Fibroblast of lung (primary cell): Measurements from ENCODE around the gene APOL2. TPM values are rescaled to one million over a fixed set of nuclear protein-coding genes. Genes with fewer than 3 reads are reported as not detected.

Experiments used
- DNase-seq, 2 donors: peaks; one replicate each; pipeline versions ENCODE4 v3.0.0 to v3.0.0-alpha.2; 2010; ENCODE audit warnings: low read depth in 2 of 2
- H2AFZ ChIP-seq: 2 replicates; pipeline ENCODE4 v1.5.1; 2012; ENCODE audit warnings: low read length, control low read depth, inconsistent platforms
- H3K27ac ChIP-seq: 2 replicates; pipeline ENCODE4 v1.5.1; 2011; ENCODE audit warnings: low read length, control low read depth; ENCODE audit not compliant: insufficient read depth
- H3K27me3 ChIP-seq: 2 replicates; pipeline ENCODE4 v1.5.1; 2011; ENCODE audit warnings: mild to moderate bottlenecking, low read length; ENCODE audit not compliant: control insufficient read depth, insufficient read depth
- H3K36me3 ChIP-seq: 2 replicates; pipeline ENCODE4 v1.5.1; 2011; ENCODE audit warnings: low read length; ENCODE audit not compliant: control insufficient read depth, insufficient read depth
- H3K4me1 ChIP-seq: 2 replicates; pipeline ENCODE4 v1.5.1; 2011; ENCODE audit warnings: low read length; ENCODE audit not compliant: control insufficient read depth, insufficient read depth; ENCODE audit errors: extremely low read depth
- H3K4me2 ChIP-seq: 2 replicates; pipeline ENCODE4 v1.5.1; 2011; ENCODE audit warnings: low read length, control low read depth; ENCODE audit not compliant: insufficient read depth; ENCODE audit errors: extremely low read depth
- H3K4me3 ChIP-seq, 4 experiments: fragments of 200-600 bp in 1 of 4; sonication (generic) in 1 of 4; replicated peaks in 1 of 4; 2 replicates each; pipeline ENCODE4 v1.5.1; 2011 to 2016; ENCODE audit warnings: low read length in 4 of 4, low read depth in 3 of 4, mild to moderate bottlenecking in 3 of 4, control low read depth in 2 of 4, inconsistent platforms in 1 of 4, mixed read lengths in 1 of 4; ENCODE audit not compliant: insufficient read depth in 1 of 4; ENCODE audit errors: control extremely low read depth in 1 of 4
- H3K79me2 ChIP-seq: 2 replicates; pipeline ENCODE4 v1.5.1; 2012; ENCODE audit warnings: mild to moderate bottlenecking, low read length, inconsistent platforms; ENCODE audit not compliant: control insufficient read depth, insufficient read depth
- H3K9ac ChIP-seq: 2 replicates; pipeline ENCODE4 v1.5.1; 2011; ENCODE audit warnings: mild to moderate bottlenecking, low read length, control low read depth; ENCODE audit not compliant: insufficient read depth
- H3K9me3 ChIP-seq: 2 replicates; pipeline ENCODE4 v1.5.1; 2012; ENCODE audit warnings: low read depth, low read length; ENCODE audit not compliant: control insufficient read depth, insufficient read depth
- H4K20me1 ChIP-seq: 2 replicates; pipeline ENCODE4 v1.5.1; 2011; ENCODE audit warnings: low read length; ENCODE audit not compliant: control insufficient read depth, insufficient read depth; ENCODE audit errors: extremely low read depth
- CTCF ChIP-seq, 2 donors: IDR thresholded peaks in 1 of 2; conservative IDR thresholded peaks in 1 of 2; 1 replicate in 1 of 2; 2 replicates in 1 of 2; pipeline ENCODE4 v1.5.1; 2011 to 2012; ENCODE audit warnings: low read length in 2 of 2, control low read depth in 1 of 2, inconsistent platforms in 1 of 2, low read depth in 1 of 2, mild to moderate bottlenecking in 1 of 2
- EZH2 ChIP-seq: IDR thresholded peaks from 2 replicates; pipeline ENCODE4 v1.5.1; 2012; ENCODE audit warnings: low read length, control low read depth, mild to moderate bottlenecking; ENCODE audit errors: missing control alignments
- polyA plus RNA-seq, 2 donors: library from polyadenylated mRNA; depleted of rRNA in 1 of 2; stranded (reverse) in 1 of 2; unstranded in 1 of 2; fragments of >200 nt; gene quantifications; 2 replicates each; pipeline ENCODE4 v1.2.1, GENCODE V29; 2011 to 2012; ENCODE audit warnings: missing spikeins in 1 of 2
- total RNA-seq: library from RNA; depleted of rRNA; stranded (reverse); fragments of >200 nt; gene quantifications from 2 replicates; pipeline ENCODE4 v1.2.1, GENCODE V29; 2014

Gene APOL2
- total and polyA plus RNA-seq, 2 donors (not counting 1 experiment from before 2014, with no cell fraction given): 38.0 to 49.5 TPM

- H2AFZ ChIP-seq: no peak overlapping the region
- no peak overlapping the region for H3K4me3 ChIP-seq
- no peaks in the 10 kb centered on the region for H3K9me3 ChIP-seq
- TF ChIP-seq CTCF (conservative IDR thresholded peaks at IDR 0.05 in 1 of 2, IDR thresholded peaks at IDR 0.05 in 1 of 2; ENCODE audit: low read depth in 1 of 2, low read length in 2 of 2) (no peak), EZH2 (no peak)
- no peak overlapping the region for H3K9ac ChIP-seq
- peaks cover 7% of the 10 kb centered on the region for H3K79me2 ChIP-seq
- no peak overlapping the region for H3K4me2 ChIP-seq
- DNase-seq: no peak
- no peaks in the 10 kb centered on the region for H4K20me1 ChIP-seq
- H3K27ac ChIP-seq: no peak overlapping the region
- H3K36me3 ChIP-seq: peaks cover 54% of the 10 kb centered on the region
- no peaks in the 10 kb centered on the region for H3K27me3 ChIP-seq
- H3K4me1 ChIP-seq: peaks cover 5% of the 10 kb centered on the region
Observed at GRCh38 chr22:36281781-36282327, 42.5 kb upstream of the APOL2 start.

DNA sequence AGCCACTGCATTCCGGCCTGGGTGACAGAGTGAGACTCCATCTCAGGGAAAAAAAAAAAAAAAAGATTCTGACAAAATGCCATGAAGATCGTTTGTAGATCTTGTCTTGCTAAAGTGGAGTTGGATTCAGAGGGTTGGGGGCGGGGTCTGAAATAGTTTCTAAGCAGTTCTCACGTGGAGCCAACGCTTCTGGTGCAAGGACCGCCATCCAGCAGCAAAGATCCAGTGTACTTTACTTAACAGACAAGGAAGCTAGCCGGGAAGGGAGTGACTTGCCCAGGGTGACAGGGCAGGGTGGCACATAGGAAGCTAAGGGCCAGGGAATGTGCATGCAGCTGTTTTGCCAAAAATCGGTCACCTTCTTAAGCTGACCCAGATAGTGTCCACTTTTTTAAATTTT lies 41.1 kb upstream of the APOL2 start:
- H3K36me3 ChIP-seq: peaks cover 40% of the 10 kb centered on the region
- no peak overlapping the region for H3K9ac ChIP-seq
- no peak overlapping the region for H3K27ac ChIP-seq
- H3K4me1 ChIP-seq: no peaks in the 10 kb centered on the region
- H2AFZ ChIP-seq: no peak overlapping the region
- H3K4me3 ChIP-seq: no peak overlapping the region
- TF ChIP-seq EZH2 (no peak), CTCF (conservative IDR thresholded peaks at IDR 0.05 in 1 of 2, IDR thresholded peaks at IDR 0.05 in 1 of 2; ENCODE audit: low read depth in 1 of 2, low read length in 2 of 2) (no peak)
- DNase-seq: no peak
- H3K27me3 ChIP-seq: no peaks in the 10 kb centered on the region
- H3K79me2 ChIP-seq: no peaks in the 10 kb centered on the region
- no peaks in the 10 kb centered on the region for H3K9me3 ChIP-seq
- H3K4me2 ChIP-seq: no peak overlapping the region
- no peaks in the 10 kb centered on the region for H4K20me1 ChIP-seq

- DNase-seq: peak in 1 of 2 donors; percentile 40
- no peak overlapping the region for H3K4me2 ChIP-seq
- no peaks in the 10 kb centered on the region for H3K9me3 ChIP-seq
- H3K36me3 ChIP-seq: peaks cover 30% of the 10 kb centered on the region
- no peak overlapping the region for H3K9ac ChIP-seq
- H4K20me1 ChIP-seq: no peaks in the 10 kb centered on the region
- no peak overlapping the region for H3K27ac ChIP-seq
- H3K4me3 ChIP-seq: no peak overlapping the region
- H3K4me1 ChIP-seq: no peaks in the 10 kb centered on the region
- no peaks in the 10 kb centered on the region for H3K27me3 ChIP-seq
- H2AFZ ChIP-seq: no peak overlapping the region
- no peaks in the 10 kb centered on the region for H3K79me2 ChIP-seq
- TF ChIP-seq EZH2 (no peak), CTCF (conservative IDR thresholded peaks at IDR 0.05 in 1 of 2, IDR thresholded peaks at IDR 0.05 in 1 of 2; ENCODE audit: low read depth in 1 of 2, low read length in 2 of 2) (no peak)
Observed at GRCh38 chr22:36279219-36279666, 39.9 kb upstream of the APOL2 start.
